Keratinocyte (primary cell): ENCODE results near the gene ZNF2. TPM values are rescaled to one million over a fixed set of nuclear protein-coding genes. Genes with fewer than 3 reads are reported as not detected.
"Not testable (repeated sequence)": the region's sequence is repeated elsewhere in the genome, so short reads cannot be mapped to it uniquely, and the experiment has no call there.

Experiments used
- DNase-seq: peaks from one replicate; pipeline ENCODE4 v3.0.0-alpha.2; 2011; ENCODE audit warnings: low read depth, missing footprints, low spot score
- FAIRE-seq: peaks from 2 replicates; lab custom pipeline; 2011; peaks lifted over from hg19 to GRCh38; lab: Jason Lieb, UNC
- H2AFZ ChIP-seq: 2 replicates; pipeline ENCODE4 v1.6.0; 2012; ENCODE audit warnings: low read length, control low read depth, inconsistent platforms; ENCODE audit not compliant: control insufficient read depth
- H3K27ac ChIP-seq: 2 replicates; pipeline ENCODE4 v1.5.1; 2011; ENCODE audit warnings: low read length; ENCODE audit not compliant: control insufficient read depth, insufficient read depth
- H3K27me3 ChIP-seq: 3 replicates; pipeline ENCODE4 v1.6.0; 2011; ENCODE audit warnings: low read length; ENCODE audit not compliant: control insufficient read depth, insufficient read depth; ENCODE audit errors: extremely low read depth
- H3K36me3 ChIP-seq, 2 experiments: 2 replicates in 1 of 2; 3 replicates in 1 of 2; pipeline ENCODE4 v1.5.1; 2011; ENCODE audit warnings: low read length in 2 of 2, mild to moderate bottlenecking in 1 of 2; ENCODE audit not compliant: control insufficient read depth in 2 of 2, insufficient read depth in 2 of 2; ENCODE audit errors: extremely low read depth in 1 of 2
- H3K4me1 ChIP-seq: 3 replicates; pipeline ENCODE4 v1.5.1; 2011; ENCODE audit warnings: low read length; ENCODE audit not compliant: control insufficient read depth, insufficient read depth; ENCODE audit errors: extremely low read depth
- H3K4me2 ChIP-seq: 3 replicates; pipeline ENCODE4 v1.6.0; 2011; ENCODE audit warnings: low read depth, low read length; ENCODE audit not compliant: control insufficient read depth, insufficient read depth; ENCODE audit errors: extremely low read depth
- H3K4me3 ChIP-seq, 3 experiments: fragments of 200-600 bp in 1 of 3; sonication (generic) in 1 of 3; 2 replicates in 2 of 3; 3 replicates in 1 of 3; pipeline ENCODE4 v1.5.1; 2011 to 2016; ENCODE audit warnings: low read length in 3 of 3, mild to moderate bottlenecking in 3 of 3, control low read depth in 2 of 3, inconsistent platforms in 1 of 3, low read depth in 1 of 3, mixed read lengths in 1 of 3, mixed run types in 1 of 3, moderate library complexity in 1 of 3; ENCODE audit not compliant: control insufficient read depth in 2 of 3, insufficient read depth in 2 of 3; ENCODE audit errors: extremely low read depth in 1 of 3
- H3K79me2 ChIP-seq: 2 replicates; pipeline ENCODE4 v1.6.0; 2012; ENCODE audit warnings: low read length; ENCODE audit not compliant: control insufficient read depth, insufficient read depth
- H3K9ac ChIP-seq: 3 replicates; pipeline ENCODE4 v1.6.0; 2011; ENCODE audit warnings: low read length; ENCODE audit not compliant: control insufficient read depth, insufficient read depth; ENCODE audit errors: extremely low read depth
- H3K9me1 ChIP-seq: 3 replicates; pipeline ENCODE4 v1.6.0; 2011; ENCODE audit warnings: low read length; ENCODE audit not compliant: control insufficient read depth, insufficient read depth; ENCODE audit errors: extremely low read depth
- H3K9me3 ChIP-seq: 2 replicates; pipeline ENCODE4 v1.5.1; 2012; ENCODE audit warnings: low read depth, low read length; ENCODE audit not compliant: control insufficient read depth
- H4K20me1 ChIP-seq: 3 replicates; pipeline ENCODE4 v1.6.0; 2011; ENCODE audit warnings: low read length; ENCODE audit not compliant: control insufficient read depth, insufficient read depth; ENCODE audit errors: extremely low read depth
- EZH2 ChIP-seq: IDR thresholded peaks from one replicate; pipeline ENCODE4 v1.6.1; 2012; ENCODE audit warnings: inconsistent platforms, mild to moderate bottlenecking, low read length, moderate library complexity
- dilution Hi-C: fragments of 300-500 bp; cut with MboI; formaldehyde crosslinking; loops from one replicate; pipeline ENCODE4 v1.7.0; 2020; ENCODE audit warnings: low sequenced_read_pairs; ENCODE audit not compliant: extremely low pct_ligation_motif_present
- polyA plus RNA-seq, 5 experiments: library from polyadenylated mRNA; depleted of rRNA in 3 of 5; stranded (reverse) in 3 of 5; stranded (forward) in 1 of 5; unstranded in 1 of 5; fragments of >200 nt; gene quantifications; 1 replicate in 1 of 5; 2 replicates in 3 of 5; 3 replicates in 1 of 5; pipeline versions ENCODE4 v1.2.1 to v1.2.3, GENCODE V29; 2011 to 2012; ENCODE audit warnings: missing spikeins in 2 of 5, low read depth in 1 of 5, low replicate concordance in 1 of 5
- TF ChIP-seq, protein P1 (sequence below), 3 experiments: IDR thresholded peaks in 1 of 3; conservative IDR thresholded peaks in 1 of 3; optimal IDR thresholded peaks in 1 of 3; 2 replicates in 2 of 3; 3 replicates in 1 of 3; pipeline versions ENCODE3 to v1.5.1; 2011; ENCODE audit warnings: low read length in 3 of 3, mild to moderate bottlenecking in 3 of 3, moderate library complexity in 2 of 3, control low read depth in 1 of 3, inconsistent platforms in 1 of 3; ENCODE audit not compliant: insufficient read depth in 2 of 3; ENCODE audit errors: extremely low read depth in 1 of 3

The ZNF2 gene
- polyA plus RNA-seq, 1 donor (not counting 4 experiments of a cell fraction or from before 2014, with no cell fraction given): 3.1 TPM

DNA sequence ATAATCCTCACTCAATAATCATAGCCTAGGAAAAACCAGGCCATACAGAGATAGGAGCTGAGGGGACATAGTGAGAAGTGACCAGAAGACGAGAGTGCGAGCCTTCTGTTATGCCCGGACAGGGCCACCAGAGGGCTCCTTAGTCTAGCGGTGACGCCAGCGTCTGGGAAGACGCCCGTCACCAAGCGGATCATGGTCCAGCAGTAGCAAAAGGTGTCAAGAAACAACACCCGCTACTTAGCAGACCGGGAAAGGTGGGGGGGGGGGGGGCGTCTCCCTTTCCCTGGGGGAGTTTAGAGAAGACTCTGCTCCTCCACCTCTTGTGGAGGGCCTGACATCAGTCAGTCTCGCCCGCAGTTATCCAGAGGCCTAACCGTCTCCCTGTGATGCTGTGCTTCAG, 27.3 kb downstream of the ZNF2 start:
- H4K20me1 ChIP-seq, H3K27me3 ChIP-seq, H3K27ac ChIP-seq, H3K9me3 ChIP-seq, FAIRE-seq, H3K4me1 ChIP-seq, H3K4me3 ChIP-seq, H3K9me1 ChIP-seq, H3K4me2 ChIP-seq, DNase-seq, dilution Hi-C loops, H3K79me2 ChIP-seq, H2AFZ ChIP-seq, H3K36me3 ChIP-seq, H3K9ac ChIP-seq: not testable (repeated sequence)
- TF ChIP-seq, protein P1, sequence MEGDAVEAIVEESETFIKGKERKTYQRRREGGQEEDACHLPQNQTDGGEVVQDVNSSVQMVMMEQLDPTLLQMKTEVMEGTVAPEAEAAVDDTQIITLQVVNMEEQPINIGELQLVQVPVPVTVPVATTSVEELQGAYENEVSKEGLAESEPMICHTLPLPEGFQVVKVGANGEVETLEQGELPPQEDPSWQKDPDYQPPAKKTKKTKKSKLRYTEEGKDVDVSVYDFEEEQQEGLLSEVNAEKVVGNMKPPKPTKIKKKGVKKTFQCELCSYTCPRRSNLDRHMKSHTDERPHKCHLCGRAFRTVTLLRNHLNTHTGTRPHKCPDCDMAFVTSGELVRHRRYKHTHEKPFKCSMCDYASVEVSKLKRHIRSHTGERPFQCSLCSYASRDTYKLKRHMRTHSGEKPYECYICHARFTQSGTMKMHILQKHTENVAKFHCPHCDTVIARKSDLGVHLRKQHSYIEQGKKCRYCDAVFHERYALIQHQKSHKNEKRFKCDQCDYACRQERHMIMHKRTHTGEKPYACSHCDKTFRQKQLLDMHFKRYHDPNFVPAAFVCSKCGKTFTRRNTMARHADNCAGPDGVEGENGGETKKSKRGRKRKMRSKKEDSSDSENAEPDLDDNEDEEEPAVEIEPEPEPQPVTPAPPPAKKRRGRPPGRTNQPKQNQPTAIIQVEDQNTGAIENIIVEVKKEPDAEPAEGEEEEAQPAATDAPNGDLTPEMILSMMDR (optimal IDR thresholded peaks at IDR 0.05 in 1 of 3, IDR thresholded peaks at IDR 0.05 in 1 of 3, conservative IDR thresholded peaks at IDR 0.05 in 1 of 3; ENCODE audit: extremely low read depth in 1 of 3, insufficient read depth in 2 of 3, low read length in 3 of 3): peak in 1 of 3 experiments; percentile 51

DNA sequence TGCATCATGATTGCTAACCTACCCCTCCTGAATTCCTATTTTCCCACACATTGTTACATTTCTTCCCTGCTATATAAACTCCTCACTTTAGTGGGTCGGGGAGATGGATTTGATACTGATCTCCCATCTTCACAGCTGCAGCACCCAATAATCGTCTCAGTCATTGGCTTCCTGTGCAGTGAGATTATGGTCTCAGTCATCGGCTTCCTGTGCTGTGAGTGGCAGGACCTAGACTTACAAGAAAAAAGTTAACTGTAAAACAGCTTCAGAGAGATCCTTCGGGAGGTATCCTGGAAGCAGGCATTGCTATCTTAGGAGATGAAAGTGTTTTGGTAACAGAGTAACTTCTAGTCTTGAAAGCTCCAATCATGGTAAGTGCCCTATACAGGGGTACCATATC, 38.3 kb downstream of the ZNF2 start:
- TF ChIP-seq, protein P1 (optimal IDR thresholded peaks at IDR 0.05 in 1 of 3, IDR thresholded peaks at IDR 0.05 in 1 of 3, conservative IDR thresholded peaks at IDR 0.05 in 1 of 3; ENCODE audit: extremely low read depth in 1 of 3, insufficient read depth in 2 of 3, low read length in 3 of 3): no peak
- TF ChIP-seq EZH2: no peak
- no peak for FAIRE-seq
- Histone ChIP-seq H3K9ac (no peak overlapping the region), H2AFZ (no peak overlapping the region), H3K27ac (no peak overlapping the region), H3K4me1 (peaks cover 9% of the 10 kb centered on the region), H3K4me2 (no peak overlapping the region), H4K20me1 (no peaks in the 10 kb centered on the region), H3K27me3 (peaks cover 7% of the 10 kb centered on the region), H3K9me1 (no peaks in the 10 kb centered on the region), H3K36me3 (peaks cover 0 to 1% of the 10 kb centered on the region in 2 experiments), H3K79me2 (no peaks in the 10 kb centered on the region), H3K4me3 (no peak overlapping the region), H3K9me3 (no peaks in the 10 kb centered on the region)
- no peak for DNase-seq
- dilution Hi-C loops: no loop called here
